MM.1S (cell line): ENCODE data around the gene ADSS1.

ENCODE experiments used
- DNase-seq: peaks from one replicate; pipeline ENCODE4 v3.0.0-alpha.2; 2015
- H2AFZ ChIP-seq: fragments of 300-600 bp; sonication (generic); 2 replicates; pipeline ENCODE4 v1.6.0; 2016; ENCODE audit warnings: antibody characterized with exemption, low read length
- H3F3A ChIP-seq: fragments of 300-600 bp; sonication (generic); 2 replicates; pipeline ENCODE4 v1.6.1; 2016; ENCODE audit warnings: mild to moderate bottlenecking, antibody characterized with exemption, low read length, moderate library complexity, mixed read lengths; ENCODE audit not compliant: insufficient read depth
- H3K27ac ChIP-seq: fragments of 300-600 bp; sonication (generic); 2 replicates; pipeline ENCODE4 v1.5.1; 2016; ENCODE audit warnings: mild to moderate bottlenecking, low read length
- H3K27me3 ChIP-seq: fragments of 300-600 bp; sonication (generic); replicated peaks from 2 replicates; pipeline ENCODE4 v1.6.0; 2016; ENCODE audit warnings: low read length; ENCODE audit not compliant: insufficient read depth
- H3K36me3 ChIP-seq: fragments of 300-600 bp; sonication (generic); replicated peaks from 2 replicates; pipeline ENCODE4 v1.6.1; 2016; ENCODE audit warnings: mild to moderate bottlenecking, low read length, mixed read lengths; ENCODE audit not compliant: insufficient read depth
- H3K4me1 ChIP-seq: fragments of 300-600 bp; sonication (generic); 2 replicates; pipeline ENCODE4 v1.6.1; 2016; ENCODE audit warnings: low read length, mixed read lengths
- H3K4me2 ChIP-seq: fragments of 300-600 bp; sonication (generic); 2 replicates; pipeline ENCODE4 v1.6.0; 2016; ENCODE audit warnings: low read depth, low read length
- H3K4me3 ChIP-seq: fragments of 300-600 bp; sonication (generic); 2 replicates; pipeline ENCODE4 v1.5.1; 2016; ENCODE audit warnings: low read length, mixed read lengths
- H3K79me2 ChIP-seq: fragments of 300-600 bp; sonication (generic); 2 replicates; pipeline ENCODE4 v1.6.1; 2016; ENCODE audit warnings: mixed run types, low read length, mixed read lengths
- H3K9ac ChIP-seq: fragments of 300-600 bp; sonication (generic); 2 replicates; pipeline ENCODE4 v1.6.1; 2016; ENCODE audit warnings: low read length, mixed read lengths
- H3K9me2 ChIP-seq: fragments of 300-600 bp; sonication (generic); replicated peaks from 2 replicates; pipeline ENCODE4 v1.6.1; 2016; ENCODE audit warnings: mild to moderate bottlenecking, low read length, mixed read lengths; ENCODE audit not compliant: insufficient read depth
- H3K9me3 ChIP-seq: fragments of 300-600 bp; sonication (generic); replicated peaks from 2 replicates; pipeline ENCODE4 v1.6.1; 2016; ENCODE audit warnings: mild to moderate bottlenecking, low read length, mixed read lengths; ENCODE audit not compliant: insufficient read depth
- H4K20me1 ChIP-seq: fragments of 300-600 bp; sonication (generic); 2 replicates; pipeline ENCODE4 v1.6.1; 2016; ENCODE audit warnings: mild to moderate bottlenecking, low read length, moderate library complexity, mixed read lengths; ENCODE audit not compliant: insufficient read depth
- EZH2 ChIP-seq: fragments of 300-600 bp; sonication (generic); optimal IDR thresholded peaks from 2 replicates; pipeline ENCODE3; 2017; ENCODE audit warnings: low read depth, mild to moderate bottlenecking, antibody characterized with exemption, low read length, mixed read lengths
- EZH2phosphoT487 ChIP-seq: fragments of 300-600 bp; sonication (generic); IDR thresholded peaks from 2 replicates; pipeline ENCODE4 v1.6.1; 2018; ENCODE audit warnings: antibody characterized with exemption, low read length
- TF ChIP-seq, protein P1 (sequence below): fragments of 300-600 bp; sonication (generic); IDR thresholded peaks from 2 replicates; pipeline ENCODE4 v1.5.1; 2016; ENCODE audit warnings: antibody characterized with exemption, low read length, mixed read lengths

Gene ADSS1

DNA sequence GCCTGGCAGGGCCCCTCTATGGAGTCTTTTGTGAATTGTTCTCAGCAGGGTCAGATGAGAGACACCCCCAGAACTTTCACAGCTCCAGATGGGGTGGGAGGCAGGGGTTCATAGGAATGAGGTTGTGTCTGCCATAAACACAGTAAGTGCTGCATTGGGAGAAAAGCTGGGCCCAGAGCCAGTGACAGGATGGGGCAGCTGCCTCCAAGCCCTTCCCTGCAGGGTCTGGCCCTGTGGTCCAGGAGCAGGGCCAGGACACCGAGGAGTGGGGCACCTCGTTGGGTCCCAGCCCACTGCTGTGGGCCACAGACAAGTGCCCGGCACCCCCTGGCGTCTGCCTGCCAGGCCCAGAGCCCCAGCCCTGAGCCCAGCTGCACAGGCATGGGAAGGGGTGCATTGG, 21.4 kb upstream of the ADSS1 start:
- Histone ChIP-seq H3K27ac (no peak overlapping the region), H3K4me1 (no peaks in the 10 kb centered on the region), H3K9ac (no peak overlapping the region), H3K79me2 (no peaks in the 10 kb centered on the region), H3K9me3 (no peaks in the 10 kb centered on the region), H3K27me3 (no peaks in the 10 kb centered on the region), H3K9me2 (no peaks in the 10 kb centered on the region), H2AFZ (no peak overlapping the region), H3K36me3 (no peaks in the 10 kb centered on the region), H3F3A (no peaks in the 10 kb centered on the region), H3K4me2 (no peak overlapping the region), H3K4me3 (no peak overlapping the region), H4K20me1 (no peaks in the 10 kb centered on the region)
- DNase-seq: no peak
- TF ChIP-seq, protein P1, sequence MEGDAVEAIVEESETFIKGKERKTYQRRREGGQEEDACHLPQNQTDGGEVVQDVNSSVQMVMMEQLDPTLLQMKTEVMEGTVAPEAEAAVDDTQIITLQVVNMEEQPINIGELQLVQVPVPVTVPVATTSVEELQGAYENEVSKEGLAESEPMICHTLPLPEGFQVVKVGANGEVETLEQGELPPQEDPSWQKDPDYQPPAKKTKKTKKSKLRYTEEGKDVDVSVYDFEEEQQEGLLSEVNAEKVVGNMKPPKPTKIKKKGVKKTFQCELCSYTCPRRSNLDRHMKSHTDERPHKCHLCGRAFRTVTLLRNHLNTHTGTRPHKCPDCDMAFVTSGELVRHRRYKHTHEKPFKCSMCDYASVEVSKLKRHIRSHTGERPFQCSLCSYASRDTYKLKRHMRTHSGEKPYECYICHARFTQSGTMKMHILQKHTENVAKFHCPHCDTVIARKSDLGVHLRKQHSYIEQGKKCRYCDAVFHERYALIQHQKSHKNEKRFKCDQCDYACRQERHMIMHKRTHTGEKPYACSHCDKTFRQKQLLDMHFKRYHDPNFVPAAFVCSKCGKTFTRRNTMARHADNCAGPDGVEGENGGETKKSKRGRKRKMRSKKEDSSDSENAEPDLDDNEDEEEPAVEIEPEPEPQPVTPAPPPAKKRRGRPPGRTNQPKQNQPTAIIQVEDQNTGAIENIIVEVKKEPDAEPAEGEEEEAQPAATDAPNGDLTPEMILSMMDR: no peak
- TF ChIP-seq EZH2: no peak
- no peak for TF ChIP-seq EZH2phosphoT487

DNA sequence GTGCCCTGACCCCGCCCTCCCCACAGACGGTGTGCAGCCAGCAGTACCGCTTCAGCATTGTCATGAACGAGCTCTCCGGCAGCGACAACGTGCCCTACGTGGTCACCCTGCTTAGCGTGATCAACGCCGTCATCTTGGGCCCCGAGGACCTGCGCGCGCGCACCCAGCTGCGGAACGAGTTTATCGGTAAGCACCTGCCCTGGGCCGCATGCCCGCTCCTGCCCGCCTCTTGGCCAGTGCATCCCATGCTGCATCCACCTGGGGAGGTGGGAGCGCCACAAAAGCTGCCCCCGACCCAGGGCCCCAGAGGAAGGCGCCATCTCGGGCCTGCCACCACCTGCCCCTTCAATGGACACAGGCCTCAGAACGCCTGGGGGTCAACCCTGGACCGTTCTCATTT, 20.8 kb upstream of the ADSS1 start:
- DNase-seq: no peak
- no peak overlapping the region for H3K27ac ChIP-seq
- H3K4me3 ChIP-seq: no peak overlapping the region
- no peaks in the 10 kb centered on the region for H3K79me2 ChIP-seq
- no peaks in the 10 kb centered on the region for H3K36me3 ChIP-seq
- H3K9me2 ChIP-seq: no peaks in the 10 kb centered on the region
- H3K27me3 ChIP-seq: no peaks in the 10 kb centered on the region
- H3K4me1 ChIP-seq: no peaks in the 10 kb centered on the region
- no peak overlapping the region for H3K4me2 ChIP-seq
- no peak overlapping the region for H3K9ac ChIP-seq
- TF ChIP-seq EZH2 (no peak), EZH2phosphoT487 (no peak)
- TF ChIP-seq, protein P1: no peak
- H3F3A ChIP-seq: no peaks in the 10 kb centered on the region
- no peak overlapping the region for H2AFZ ChIP-seq
- no peaks in the 10 kb centered on the region for H4K20me1 ChIP-seq
- H3K9me3 ChIP-seq: no peaks in the 10 kb centered on the region

DNA sequence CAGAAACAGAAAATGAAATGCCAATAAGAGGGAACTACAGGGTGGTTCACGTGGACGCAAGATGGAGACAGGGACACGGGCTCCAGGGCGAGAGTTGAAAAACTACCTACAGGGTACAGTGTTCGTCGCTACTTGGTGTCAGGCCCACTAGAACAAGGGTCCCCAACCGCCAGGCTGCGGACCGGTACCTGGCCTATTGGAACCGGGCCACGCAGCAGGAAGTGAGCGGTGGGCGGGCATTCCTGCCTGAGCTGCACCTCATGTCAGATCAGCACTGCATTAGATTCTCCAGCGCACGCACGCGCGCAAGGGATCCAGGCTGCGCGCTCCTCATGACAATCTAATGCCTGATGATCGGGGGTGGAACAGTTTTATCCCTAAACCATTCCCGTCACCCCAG, 19.8 kb upstream of the ADSS1 start:
- DNase-seq: no peak
- Histone ChIP-seq H3K4me3 (no peak overlapping the region), H3K79me2 (no peaks in the 10 kb centered on the region), H3K4me1 (no peaks in the 10 kb centered on the region), H3F3A (no peaks in the 10 kb centered on the region), H3K4me2 (no peak overlapping the region), H3K27me3 (no peaks in the 10 kb centered on the region), H3K36me3 (no peaks in the 10 kb centered on the region), H4K20me1 (no peaks in the 10 kb centered on the region), H3K9me3 (no peaks in the 10 kb centered on the region), H3K9ac (no peak overlapping the region), H3K27ac (no peak overlapping the region), H2AFZ (no peak overlapping the region), H3K9me2 (no peaks in the 10 kb centered on the region)
- TF ChIP-seq, protein P1: no peak
